GM18502 (cell line): Measurements from ENCODE around the gene INPP5A.
A peak's percentile ranks its signal among the peaks of the same experiment; 100 is the strongest.
"Not testable (repeated sequence)": the region's sequence is repeated elsewhere in the genome, so short reads cannot be mapped to it uniquely, and the experiment has no call there.

Experiments
- ATAC-seq: cut with Tn5 transposase; IDR thresholded peaks from one replicate; pipeline ENCODE4 v1.9.1; 2021; ENCODE audit warnings: mild to moderate bottlenecking; ENCODE audit not compliant: unreplicated experiment, poor library complexity

INPP5A gene

GRCh38 chr10:132558516-132559413 is 21.2 kb downstream of the INPP5A start:
- no peak for ATAC-seq

- ATAC-seq, result no peak
Observed at GRCh38 chr10:132559538-132559937, 22.0 kb downstream of the INPP5A start.

GRCh38 chr10:132560241-132560731 is 22.7 kb downstream of the INPP5A start:
- no peak for ATAC-seq

- ATAC-seq, result no peak
Observed at GRCh38 chr10:132562177-132562915, 24.8 kb downstream of the INPP5A start.

GRCh38 chr10:132562916-132563456 is 25.4 kb downstream of the INPP5A start:
- ATAC-seq, result no peak

GRCh38 chr10:132563485-132564248 is 26.1 kb downstream of the INPP5A start:
- ATAC-seq, result peak; percentile 86

- ATAC-seq, result no peak
Observed at GRCh38 chr10:132564249-132564605, 26.6 kb downstream of the INPP5A start.

GRCh38 chr10:132564690-132565089 is 27.1 kb downstream of the INPP5A start:
- ATAC-seq, result no peak

GRCh38 chr10:132565516-132566209 is 28.1 kb downstream of the INPP5A start:
- no peak for ATAC-seq

GRCh38 chr10:132566892-132567291 is 29.3 kb downstream of the INPP5A start:
- no peak for ATAC-seq

- no peak for ATAC-seq
Observed at GRCh38 chr10:132570265-132570664, 32.7 kb downstream of the INPP5A start.

GRCh38 chr10:132570771-132571649 is 33.4 kb downstream of the INPP5A start:
- ATAC-seq, result peak; percentile 45

GRCh38 chr10:132571650-132572544 is 34.3 kb downstream of the INPP5A start:
- peak; percentile 78 for ATAC-seq

GRCh38 chr10:132572545-132572937 is 35.0 kb downstream of the INPP5A start:
- ATAC-seq, result no peak

GRCh38 chr10:132572946-132573345 is 35.4 kb downstream of the INPP5A start:
- not testable (repeated sequence) for ATAC-seq

- no peak for ATAC-seq
Observed at GRCh38 chr10:132574288-132574687, 36.7 kb downstream of the INPP5A start.

GRCh38 chr10:132574783-132575319 is 37.3 kb downstream of the INPP5A start:
- ATAC-seq, result peak; percentile 0
